HCT116 (cell line): Measurements from ENCODE around the gene OR14J1. TPM values are rescaled to one million over a fixed set of nuclear protein-coding genes. Genes with fewer than 3 reads are reported as not detected.

ENCODE experiments used
- ATAC-seq: fragments of 200-7000 bp; cut with Tn5 transposase; 2 replicates; pipeline ENCODE4 v1.9.1; 2020; ENCODE audit warnings: mild to moderate bottlenecking, moderate library complexity
- BruUV-seq: library from RNA; stranded (reverse); fragments of 400-500 nt; replicated peaks from 2 replicates; lab custom pipeline; 2021; lab: Mats Ljungman, UMichigan
- CTCF ChIA-PET: fragments of 300-600 bp; sonication (Branson Sonifier 250); formaldehyde crosslinking; loops from one replicate; lab custom pipeline; 2021; ENCODE audit warnings: antibody characterized with exemption; lab: Charles Lee
- POLR2A ChIA-PET: fragments of 300-600, 350-600 bp; sonication (Branson Sonifier 250); formaldehyde crosslinking; loops from one replicate; lab custom pipeline; 2021; ENCODE audit warnings: antibody characterized with exemption; lab: Charles Lee
- RAD21 ChIA-PET, 2 experiments: fragments of 300-600 bp; sonication (Branson Sonifier 250); formaldehyde crosslinking; loops; one replicate each; lab custom pipeline; 2023; ENCODE audit warnings: low total read pairs in 2 of 2; ENCODE audit not compliant: uncharacterized antibody in 2 of 2, unreplicated experiment in 2 of 2, low non-redundant PET in 1 of 2; lab: Charles Lee
- DNase-seq: peaks from one replicate; pipeline ENCODE4 v3.0.0-alpha.2; 2010; ENCODE audit warnings: low read depth, low spot score
- H2AFZ ChIP-seq: fragments of 200-600 bp; shearing (Covaris generic), sonication (generic); 2 replicates; pipeline ENCODE4 v1.6.1; 2017; ENCODE audit warnings: low read depth, mixed run types, mixed read lengths, antibody characterized with exemption, low read length; ENCODE audit not compliant: poor library complexity, severe bottlenecking
- H3K27ac ChIP-seq: 2 replicates; pipeline ENCODE4 v1.5.1; 2012; ENCODE audit warnings: low read depth, low read length
- H3K27me3 ChIP-seq: fragments of 200-600 bp; sonication (generic); 2 replicates; pipeline ENCODE4 v1.6.1; 2016; ENCODE audit warnings: mixed run types, low read length, mixed read lengths; ENCODE audit not compliant: insufficient read depth
- H3K36me3 ChIP-seq, 2 experiments: fragments of 200-500 bp in 1 of 2; fragments of 200-600 bp in 1 of 2; sonication (Bioruptor generic) in 1 of 2; sonication (generic) in 1 of 2; 2 replicates each; pipeline versions ENCODE4 v1.5.1 to v1.6.1; 2014 to 2016; ENCODE audit warnings: low read length in 2 of 2, inconsistent platforms in 1 of 2, mixed read lengths in 1 of 2, mixed run types in 1 of 2; ENCODE audit not compliant: insufficient read depth in 2 of 2, control insufficient read depth in 1 of 2
- H3K4me1 ChIP-seq, 2 experiments: fragments of 200-600 bp in 1 of 2; sonication (generic) in 1 of 2; 2 replicates each; pipeline versions ENCODE4 v1.5.1 to v1.6.1; 2012 to 2017; ENCODE audit warnings: low read length in 2 of 2, inconsistent platforms in 1 of 2, mild to moderate bottlenecking in 1 of 2, mixed read lengths in 1 of 2, mixed run types in 1 of 2, moderate library complexity in 1 of 2; ENCODE audit not compliant: insufficient read depth in 2 of 2, control insufficient read depth in 1 of 2
- H3K4me2 ChIP-seq: fragments of 200-600 bp; sonication (generic); 2 replicates; pipeline ENCODE4 v1.6.1; 2017; ENCODE audit warnings: mixed run types, low read length, mixed read lengths
- H3K4me3 ChIP-seq, 2 experiments: fragments of 200-600 bp in 1 of 2; sonication (generic) in 1 of 2; replicated peaks in 1 of 2; 2 replicates each; pipeline ENCODE4 v1.5.1; 2011 to 2016; ENCODE audit warnings: low read length in 2 of 2, control low read depth in 1 of 2, low read depth in 1 of 2, mild to moderate bottlenecking in 1 of 2, mixed read lengths in 1 of 2, mixed run types in 1 of 2
- H3K79me2 ChIP-seq: fragments of 200-600 bp; sonication (generic); 2 replicates; pipeline ENCODE4 v1.6.1; 2017; ENCODE audit warnings: mild to moderate bottlenecking, mixed run types, low read length, moderate library complexity, mixed read lengths; ENCODE audit not compliant: insufficient read depth
- H3K9ac ChIP-seq: fragments of 200-600 bp; sonication (generic); 2 replicates; pipeline ENCODE4 v1.6.1; 2016; ENCODE audit warnings: low read length, mixed read lengths
- H3K9me2 ChIP-seq: fragments of 200-600 bp; sonication (generic), shearing (Covaris generic); 2 replicates; pipeline ENCODE4 v1.6.1; 2017; ENCODE audit warnings: mixed run types, mild to moderate bottlenecking, moderate library complexity; ENCODE audit not compliant: insufficient read depth
- H3K9me3 ChIP-seq, 2 experiments: fragments of 200-500 bp in 1 of 2; fragments of 200-600 bp in 1 of 2; sonication (Bioruptor generic) in 1 of 2; sonication (generic) in 1 of 2; 2 replicates each; pipeline ENCODE4 v1.6.1; 2014 to 2017; ENCODE audit warnings: low read length in 2 of 2, mixed read lengths in 2 of 2, inconsistent platforms in 1 of 2, low read depth in 1 of 2, mild to moderate bottlenecking in 1 of 2, mixed run types in 1 of 2, moderate library complexity in 1 of 2; ENCODE audit not compliant: control insufficient read depth in 1 of 2, insufficient read depth in 1 of 2
- H4K20me1 ChIP-seq: fragments of 200-600 bp; sonication (generic), shearing (Covaris generic); 2 replicates; pipeline ENCODE4 v1.6.1; 2017; ENCODE audit warnings: mixed run types, mild to moderate bottlenecking, moderate library complexity; ENCODE audit not compliant: insufficient read depth
- RAD21 ChIP-seq: IDR thresholded peaks from 2 replicates; pipeline ENCODE4 v1.6.1; 2012; ENCODE audit warnings: low read depth, mild to moderate bottlenecking
- SRF ChIP-seq: IDR thresholded peaks from 2 replicates; pipeline ENCODE4 v1.6.1; 2012; ENCODE audit warnings: low read depth
- intact Hi-C: fragments of 100-400 bp; cut with micrococcal nuclease; formaldehyde crosslinking; loops from 2 replicates; pipeline ENCODE4 v1.10.0; 2022
- total RNA-seq: library from RNA; stranded (reverse); gene quantifications from one replicate; pipeline ENCODE4 v1.2.1, GENCODE V29; 2021; ENCODE audit not compliant: unreplicated experiment
- TF ChIP-seq, protein P1 (sequence below), 3 experiments: fragments of 200-600 bp in 1 of 3; sonication (generic) in 1 of 3; IDR thresholded peaks in 2 of 3; conservative IDR thresholded peaks in 1 of 3; 2 replicates each; pipeline ENCODE4 v1.5.1; 2012 to 2017; ENCODE audit warnings: low read depth in 2 of 3, low read length in 2 of 3, antibody characterized with exemption in 1 of 3, borderline replicate concordance in 1 of 3, control low read depth in 1 of 3, mild to moderate bottlenecking in 1 of 3, mixed read lengths in 1 of 3, mixed run types in 1 of 3, moderate library complexity in 1 of 3; ENCODE audit not compliant: insufficient read depth in 1 of 3

OR14J1 gene
- total RNA-seq, 1 experiment from 2014 or later, result not detected

DNA sequence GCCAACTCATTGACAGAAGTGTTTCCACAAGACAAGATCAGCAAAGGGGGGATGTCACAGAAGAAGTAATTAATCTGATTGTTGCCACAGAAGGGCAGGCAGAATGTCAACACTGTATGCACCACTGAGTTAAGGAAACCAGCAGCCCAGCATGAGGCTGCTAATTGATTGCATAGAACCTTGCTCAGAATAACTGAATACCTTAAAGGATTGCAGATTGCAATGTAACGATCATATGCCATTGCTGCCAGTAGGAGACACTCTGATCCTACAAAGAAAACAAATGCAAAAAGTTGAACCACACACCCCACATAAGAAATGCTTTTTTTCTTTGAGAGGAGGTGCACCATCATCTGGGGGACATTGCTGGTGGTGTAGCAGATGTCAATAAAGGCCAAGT lies 54.1 kb downstream of the OR14J1 start:
- Histone ChIP-seq H3K27me3 (no peaks in the 10 kb centered on the region), H3K27ac (no peak overlapping the region), H3K4me3 (no peak overlapping the region), H3K9me2 (no peaks in the 10 kb centered on the region), H3K4me1 (no peaks in the 10 kb centered on the region), H2AFZ (no peak overlapping the region), H3K4me2 (no peak overlapping the region), H3K9ac (no peak overlapping the region), H3K9me3 (no peaks in the 10 kb centered on the region), H3K36me3 (no peaks in the 10 kb centered on the region), H4K20me1 (no peaks in the 10 kb centered on the region), H3K79me2 (no peaks in the 10 kb centered on the region)
- TF ChIP-seq, protein P1, sequence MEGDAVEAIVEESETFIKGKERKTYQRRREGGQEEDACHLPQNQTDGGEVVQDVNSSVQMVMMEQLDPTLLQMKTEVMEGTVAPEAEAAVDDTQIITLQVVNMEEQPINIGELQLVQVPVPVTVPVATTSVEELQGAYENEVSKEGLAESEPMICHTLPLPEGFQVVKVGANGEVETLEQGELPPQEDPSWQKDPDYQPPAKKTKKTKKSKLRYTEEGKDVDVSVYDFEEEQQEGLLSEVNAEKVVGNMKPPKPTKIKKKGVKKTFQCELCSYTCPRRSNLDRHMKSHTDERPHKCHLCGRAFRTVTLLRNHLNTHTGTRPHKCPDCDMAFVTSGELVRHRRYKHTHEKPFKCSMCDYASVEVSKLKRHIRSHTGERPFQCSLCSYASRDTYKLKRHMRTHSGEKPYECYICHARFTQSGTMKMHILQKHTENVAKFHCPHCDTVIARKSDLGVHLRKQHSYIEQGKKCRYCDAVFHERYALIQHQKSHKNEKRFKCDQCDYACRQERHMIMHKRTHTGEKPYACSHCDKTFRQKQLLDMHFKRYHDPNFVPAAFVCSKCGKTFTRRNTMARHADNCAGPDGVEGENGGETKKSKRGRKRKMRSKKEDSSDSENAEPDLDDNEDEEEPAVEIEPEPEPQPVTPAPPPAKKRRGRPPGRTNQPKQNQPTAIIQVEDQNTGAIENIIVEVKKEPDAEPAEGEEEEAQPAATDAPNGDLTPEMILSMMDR (IDR thresholded peaks at IDR 0.05 in 2 of 3, conservative IDR thresholded peaks at IDR 0.05 in 1 of 3; ENCODE audit: borderline replicate concordance in 1 of 3, insufficient read depth in 1 of 3, low read depth in 2 of 3, low read length in 2 of 3), result peak in 1 of 3 experiments; percentile 30; a peak in 1 of 6 replicates
- TF ChIP-seq RAD21 (peak; percentile 30; the same call in 1 of the 2 replicates), SRF (no peak)
- RAD21 ChIA-PET, result no interaction called here
- intact Hi-C loops, result no loop called here
- CTCF ChIA-PET, result no interaction called here
- BruUV-seq, result no TSS peak
- POLR2A ChIA-PET, result no interaction called here
- no peak for DNase-seq
- ATAC-seq, result no peak; the same call in 1 of the 2 replicates

Other genes starting within 250 kb of the OR14J1 start
- gene OR2B3, start 214.4 kb upstream of the OR14J1 start, total RNA-seq, result not detected
- gene OR2J1, start 202.2 kb upstream of the OR14J1 start, total RNA-seq, result not detected
- gene OR2J3, start 193.6 kb upstream of the OR14J1 start, total RNA-seq, result not detected
- gene OR2J2, start 130.8 kb upstream of the OR14J1 start, total RNA-seq, result not detected
- gene OR5V1, start 67.2 kb downstream of the OR14J1 start, total RNA-seq, result not detected
- not detected for gene OR12D3, start 73.6 kb downstream of the OR14J1 start, total RNA-seq
- not detected for gene OR12D2, start 93.9 kb downstream of the OR14J1 start, total RNA-seq
- not detected for gene OR12D1, start 113.2 kb downstream of the OR14J1 start, total RNA-seq
- gene OR10C1, start 137.6 kb downstream of the OR14J1 start, total RNA-seq, result not detected
- not detected for gene OR11A1, start 155.4 kb downstream of the OR14J1 start, total RNA-seq
- not detected for gene OR2H1, start 155.5 kb downstream of the OR14J1 start, total RNA-seq
- gene MAS1L, start 186.3 kb downstream of the OR14J1 start, total RNA-seq, result not detected